ENCODE results near the gene SH3RF3. TPM values are rescaled to one million over a fixed set of nuclear protein-coding genes. Genes with fewer than 3 reads are reported as not detected.

The SH3RF3 gene
- total RNA-seq, 1 donor from 2014 or later = 1.3 TPM

DNA sequence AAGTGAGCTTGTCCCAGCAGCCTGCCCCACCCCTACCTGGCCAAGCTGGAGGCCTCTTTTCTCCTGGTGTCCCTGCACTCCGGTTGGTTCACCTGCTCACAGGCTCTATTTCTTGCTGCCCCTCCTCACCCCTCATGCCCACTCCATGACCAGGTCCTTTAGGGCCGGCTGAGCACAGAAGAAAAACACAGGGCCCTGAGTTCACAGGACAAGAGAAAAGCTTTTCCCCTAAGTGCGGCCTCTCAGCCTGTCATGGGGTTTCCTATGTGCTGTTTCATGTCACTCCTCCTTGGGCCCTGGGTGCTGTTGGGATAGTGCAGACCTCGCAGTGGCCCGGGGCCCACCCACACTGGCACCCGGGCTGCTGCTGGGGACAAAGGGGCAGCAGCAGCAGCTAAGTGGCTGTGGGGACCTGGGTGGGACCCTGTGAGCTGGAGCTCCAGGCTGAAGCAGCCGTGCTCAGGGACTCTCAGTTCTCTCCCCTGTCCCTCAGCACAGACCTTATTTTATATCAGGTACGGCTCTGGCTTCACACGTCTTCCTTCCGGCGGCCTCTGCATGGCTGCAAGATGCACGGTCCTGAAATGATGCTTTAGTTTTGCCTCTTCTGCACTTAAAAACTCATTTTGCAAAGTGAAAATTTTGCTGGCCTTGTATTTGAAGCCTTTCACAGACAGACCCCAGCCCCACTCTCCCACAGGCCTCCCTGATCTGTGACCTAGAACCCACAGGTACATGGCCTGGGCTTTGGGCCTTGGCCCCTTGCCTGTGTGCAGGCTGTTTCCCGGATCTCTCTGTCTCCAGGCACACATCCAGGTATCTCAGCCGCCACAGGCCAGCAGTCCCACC is 71.8 kb downstream of the SH3RF3 start:
- Mint-ChIP-seq H3K27me3 (peaks cover 9% of the 10 kb centered on the region), H3K9me3 (ENCODE audit: low read depth) (no peaks in the 10 kb centered on the region), H3K4me1 (ENCODE audit: low read depth) (no peaks in the 10 kb centered on the region), H3K36me3 (ENCODE audit: insufficient read depth) (no peaks in the 10 kb centered on the region), H3K4me3 (ENCODE audit: low read depth) (no peak overlapping the region), H3K27ac (no peak overlapping the region)
- DNase-seq (ENCODE audit: low spot score, unreplicated experiment) = no peak
- TF ChIP-seq, protein P1, sequence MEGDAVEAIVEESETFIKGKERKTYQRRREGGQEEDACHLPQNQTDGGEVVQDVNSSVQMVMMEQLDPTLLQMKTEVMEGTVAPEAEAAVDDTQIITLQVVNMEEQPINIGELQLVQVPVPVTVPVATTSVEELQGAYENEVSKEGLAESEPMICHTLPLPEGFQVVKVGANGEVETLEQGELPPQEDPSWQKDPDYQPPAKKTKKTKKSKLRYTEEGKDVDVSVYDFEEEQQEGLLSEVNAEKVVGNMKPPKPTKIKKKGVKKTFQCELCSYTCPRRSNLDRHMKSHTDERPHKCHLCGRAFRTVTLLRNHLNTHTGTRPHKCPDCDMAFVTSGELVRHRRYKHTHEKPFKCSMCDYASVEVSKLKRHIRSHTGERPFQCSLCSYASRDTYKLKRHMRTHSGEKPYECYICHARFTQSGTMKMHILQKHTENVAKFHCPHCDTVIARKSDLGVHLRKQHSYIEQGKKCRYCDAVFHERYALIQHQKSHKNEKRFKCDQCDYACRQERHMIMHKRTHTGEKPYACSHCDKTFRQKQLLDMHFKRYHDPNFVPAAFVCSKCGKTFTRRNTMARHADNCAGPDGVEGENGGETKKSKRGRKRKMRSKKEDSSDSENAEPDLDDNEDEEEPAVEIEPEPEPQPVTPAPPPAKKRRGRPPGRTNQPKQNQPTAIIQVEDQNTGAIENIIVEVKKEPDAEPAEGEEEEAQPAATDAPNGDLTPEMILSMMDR (IDR thresholded peaks at IDR 0.05; ENCODE audit: unreplicated experiment) = no peak

DNA sequence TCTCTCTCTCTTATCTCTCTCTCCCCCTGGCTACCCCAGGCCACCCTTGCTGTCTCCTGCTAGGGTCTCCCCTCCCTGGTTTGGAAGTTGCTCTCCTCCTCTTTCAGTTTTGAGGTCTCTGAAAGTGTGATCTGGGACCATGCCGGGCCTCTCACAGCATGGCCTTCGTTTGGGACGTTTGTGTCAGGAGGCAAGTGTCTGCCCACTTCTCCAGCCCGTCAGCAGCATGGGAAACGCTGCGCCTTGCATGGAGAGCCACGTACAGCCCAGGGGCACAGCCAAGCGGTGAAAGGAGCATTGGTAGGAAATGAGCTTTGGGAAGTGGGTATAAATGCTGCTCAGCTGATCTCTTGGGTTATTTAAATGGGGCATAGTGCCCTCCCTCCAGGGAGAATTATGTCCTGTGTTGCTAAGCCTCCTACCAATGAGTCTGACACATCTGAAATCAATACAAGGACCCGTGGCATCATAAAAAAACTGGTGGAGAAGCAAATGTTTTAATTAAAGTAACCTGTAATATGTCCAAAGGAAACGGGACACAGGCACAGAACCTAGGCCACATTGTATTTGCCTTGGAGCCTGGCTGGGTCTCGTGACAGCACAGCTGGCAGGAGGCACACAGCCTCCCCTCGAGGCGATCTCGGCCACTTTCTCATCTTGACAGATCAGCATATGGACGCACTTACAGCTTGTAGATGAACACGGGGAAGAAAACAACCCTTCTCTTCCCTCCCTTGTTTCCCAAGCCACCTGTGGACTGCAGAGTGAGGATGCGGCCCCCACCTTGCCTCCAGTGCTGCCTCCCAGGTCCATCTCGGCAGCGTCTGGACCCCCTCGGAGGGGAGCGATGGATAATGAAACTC is 72.7 kb downstream of the SH3RF3 start:
- Mint-ChIP-seq H3K4me1 (ENCODE audit: low read depth) (no peaks in the 10 kb centered on the region), H3K27ac (peak overlapping the region; percentile 46), H3K4me3 (ENCODE audit: low read depth) (no peak overlapping the region), H3K36me3 (ENCODE audit: insufficient read depth) (no peaks in the 10 kb centered on the region), H3K27me3 (peaks cover 9% of the 10 kb centered on the region), H3K9me3 (ENCODE audit: low read depth) (no peaks in the 10 kb centered on the region)
- TF ChIP-seq, protein P1 (IDR thresholded peaks at IDR 0.05; ENCODE audit: unreplicated experiment) = no peak
- no peak for DNase-seq (ENCODE audit: low spot score, unreplicated experiment)

- peaks cover 9% of the 10 kb centered on the region for H3K27me3 Mint-ChIP-seq
- no peak for DNase-seq (ENCODE audit: low spot score, unreplicated experiment)
- H3K27ac Mint-ChIP-seq = no peak overlapping the region
- TF ChIP-seq, protein P1 (IDR thresholded peaks at IDR 0.05; ENCODE audit: unreplicated experiment) = no peak
- H3K4me3 Mint-ChIP-seq (ENCODE audit: low read depth) = no peak overlapping the region
- H3K9me3 Mint-ChIP-seq (ENCODE audit: low read depth) = no peaks in the 10 kb centered on the region
- H3K4me1 Mint-ChIP-seq (ENCODE audit: low read depth) = no peaks in the 10 kb centered on the region
- H3K36me3 Mint-ChIP-seq (ENCODE audit: insufficient read depth) = no peaks in the 10 kb centered on the region
These were observed 73.5 kb downstream of the SH3RF3 start for GRCh38 chr2:109202486-109202885.

GRCh38 chr2:109203246-109204011 is 74.4 kb downstream of the SH3RF3 start:
- TF ChIP-seq, protein P1 (IDR thresholded peaks at IDR 0.05; ENCODE audit: unreplicated experiment) = no peak
- H3K27ac Mint-ChIP-seq = peak overlapping the region; percentile 34
- no peaks in the 10 kb centered on the region for H3K36me3 Mint-ChIP-seq (ENCODE audit: insufficient read depth)
- DNase-seq (ENCODE audit: low spot score, unreplicated experiment) = no peak
- H3K4me1 Mint-ChIP-seq (ENCODE audit: low read depth) = no peaks in the 10 kb centered on the region
- no peaks in the 10 kb centered on the region for H3K9me3 Mint-ChIP-seq (ENCODE audit: low read depth)
- peaks cover 9% of the 10 kb centered on the region for H3K27me3 Mint-ChIP-seq
- H3K4me3 Mint-ChIP-seq (ENCODE audit: low read depth) = no peak overlapping the region

DNA sequence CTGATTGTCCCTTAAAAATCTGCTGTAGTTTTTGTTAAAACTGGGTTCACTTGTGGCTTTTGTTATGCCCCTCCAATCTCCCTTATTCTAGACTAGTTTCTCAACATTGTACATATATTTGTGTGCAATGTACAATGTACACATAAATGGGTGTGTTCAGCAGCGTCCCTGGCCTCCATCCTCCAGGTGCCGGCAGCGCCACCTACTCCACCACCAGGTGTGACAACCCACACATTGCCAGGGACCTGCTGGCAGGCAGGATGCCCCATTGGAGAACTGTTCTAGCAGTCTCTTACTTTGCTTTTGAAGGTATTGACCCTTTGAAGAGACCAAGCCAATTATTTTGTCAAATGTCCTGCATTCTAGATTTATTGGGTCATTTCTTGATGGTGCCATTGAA is 75.4 kb downstream of the SH3RF3 start:
- no peaks in the 10 kb centered on the region for H3K36me3 Mint-ChIP-seq (ENCODE audit: insufficient read depth)
- no peak for DNase-seq (ENCODE audit: low spot score, unreplicated experiment)
- TF ChIP-seq, protein P1 (IDR thresholded peaks at IDR 0.05; ENCODE audit: unreplicated experiment) = no peak
- H3K9me3 Mint-ChIP-seq (ENCODE audit: low read depth) = no peaks in the 10 kb centered on the region
- H3K27ac Mint-ChIP-seq = no peak overlapping the region
- peaks cover 9% of the 10 kb centered on the region for H3K27me3 Mint-ChIP-seq
- H3K4me1 Mint-ChIP-seq (ENCODE audit: low read depth) = no peaks in the 10 kb centered on the region
- no peak overlapping the region for H3K4me3 Mint-ChIP-seq (ENCODE audit: low read depth)
